Tibial nerve (tissue), 3 donors: Measurements from ENCODE around the gene CDH13.

Source experiments
- POLR2A ChIP-seq, 2 donors: fragments of 450-650 bp; IDR thresholded peaks; one replicate each; pipeline ENCODE4 v1.6.1; 2017; ENCODE audit warnings: antibody characterized with exemption in 2 of 2, mild to moderate bottlenecking in 2 of 2, moderate library complexity in 2 of 2
- TF ChIP-seq, protein P1 (sequence below), 5 experiments: fragments of 200-600 bp in 3 of 5; fragments of 450-650 bp in 2 of 5; sonication (generic) in 3 of 5; IDR thresholded peaks; one replicate each; pipeline ENCODE4 v1.5.1; 2016 to 2019; ENCODE audit warnings: antibody characterized with exemption in 5 of 5, mild to moderate bottlenecking in 3 of 5, moderate library complexity in 2 of 5

DNA sequence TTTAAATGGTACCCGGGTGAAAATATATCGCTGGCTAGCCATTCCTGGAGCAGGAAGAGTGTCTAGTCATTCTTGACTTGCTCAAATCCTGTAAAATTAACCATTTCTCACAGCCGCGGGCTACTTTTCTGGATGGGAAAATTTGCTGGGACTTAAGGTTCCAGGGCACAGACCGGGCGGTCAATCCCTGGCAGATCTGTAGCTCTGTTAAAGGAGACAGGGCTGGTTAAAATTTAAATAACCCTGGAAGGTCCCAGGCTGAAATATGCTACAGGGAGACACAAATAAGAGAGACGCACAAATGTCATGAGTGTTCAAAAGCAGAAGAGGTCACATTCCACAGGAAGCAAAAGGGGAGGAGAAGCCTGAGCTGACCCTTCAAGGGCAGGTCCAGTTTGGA, 951.4 kb downstream of the CDH13 start:
- TF ChIP-seq, protein P1, sequence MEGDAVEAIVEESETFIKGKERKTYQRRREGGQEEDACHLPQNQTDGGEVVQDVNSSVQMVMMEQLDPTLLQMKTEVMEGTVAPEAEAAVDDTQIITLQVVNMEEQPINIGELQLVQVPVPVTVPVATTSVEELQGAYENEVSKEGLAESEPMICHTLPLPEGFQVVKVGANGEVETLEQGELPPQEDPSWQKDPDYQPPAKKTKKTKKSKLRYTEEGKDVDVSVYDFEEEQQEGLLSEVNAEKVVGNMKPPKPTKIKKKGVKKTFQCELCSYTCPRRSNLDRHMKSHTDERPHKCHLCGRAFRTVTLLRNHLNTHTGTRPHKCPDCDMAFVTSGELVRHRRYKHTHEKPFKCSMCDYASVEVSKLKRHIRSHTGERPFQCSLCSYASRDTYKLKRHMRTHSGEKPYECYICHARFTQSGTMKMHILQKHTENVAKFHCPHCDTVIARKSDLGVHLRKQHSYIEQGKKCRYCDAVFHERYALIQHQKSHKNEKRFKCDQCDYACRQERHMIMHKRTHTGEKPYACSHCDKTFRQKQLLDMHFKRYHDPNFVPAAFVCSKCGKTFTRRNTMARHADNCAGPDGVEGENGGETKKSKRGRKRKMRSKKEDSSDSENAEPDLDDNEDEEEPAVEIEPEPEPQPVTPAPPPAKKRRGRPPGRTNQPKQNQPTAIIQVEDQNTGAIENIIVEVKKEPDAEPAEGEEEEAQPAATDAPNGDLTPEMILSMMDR (IDR thresholded peaks at IDR 0.05), result no peak
- TF ChIP-seq POLR2A (IDR thresholded peaks at IDR 0.05), result no peak
